ENCODE measurements around the gene ZNF507.

- TF ChIP-seq, protein P1, sequence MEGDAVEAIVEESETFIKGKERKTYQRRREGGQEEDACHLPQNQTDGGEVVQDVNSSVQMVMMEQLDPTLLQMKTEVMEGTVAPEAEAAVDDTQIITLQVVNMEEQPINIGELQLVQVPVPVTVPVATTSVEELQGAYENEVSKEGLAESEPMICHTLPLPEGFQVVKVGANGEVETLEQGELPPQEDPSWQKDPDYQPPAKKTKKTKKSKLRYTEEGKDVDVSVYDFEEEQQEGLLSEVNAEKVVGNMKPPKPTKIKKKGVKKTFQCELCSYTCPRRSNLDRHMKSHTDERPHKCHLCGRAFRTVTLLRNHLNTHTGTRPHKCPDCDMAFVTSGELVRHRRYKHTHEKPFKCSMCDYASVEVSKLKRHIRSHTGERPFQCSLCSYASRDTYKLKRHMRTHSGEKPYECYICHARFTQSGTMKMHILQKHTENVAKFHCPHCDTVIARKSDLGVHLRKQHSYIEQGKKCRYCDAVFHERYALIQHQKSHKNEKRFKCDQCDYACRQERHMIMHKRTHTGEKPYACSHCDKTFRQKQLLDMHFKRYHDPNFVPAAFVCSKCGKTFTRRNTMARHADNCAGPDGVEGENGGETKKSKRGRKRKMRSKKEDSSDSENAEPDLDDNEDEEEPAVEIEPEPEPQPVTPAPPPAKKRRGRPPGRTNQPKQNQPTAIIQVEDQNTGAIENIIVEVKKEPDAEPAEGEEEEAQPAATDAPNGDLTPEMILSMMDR (IDR thresholded peaks at IDR 0.05) = no peak
- no peak for TF ChIP-seq POLR2A (IDR thresholded peaks at IDR 0.05)
These were observed 31.7 kb upstream of the ZNF507 start for GRCh38 chr19:32313569-32314265.

Measured in right lobe of liver (tissue), 4 donors.